HG02885 (cell line): ENCODE measurements around the gene BTBD16.

Source experiments
- ATAC-seq: cut with Tn5 transposase; IDR thresholded peaks from one replicate; pipeline ENCODE4 v1.9.1; 2021; ENCODE audit warnings: mild to moderate bottlenecking; ENCODE audit not compliant: unreplicated experiment, poor library complexity

Gene BTBD16

GRCh38 chr10:122336332-122336731, 65.2 kb downstream of the BTBD16 start:
- no peak for ATAC-seq

- ATAC-seq = no peak
Observed at GRCh38 chr10:122336961-122337360, 65.9 kb downstream of the BTBD16 start.

GRCh38 chr10:122338609-122339441, 67.7 kb downstream of the BTBD16 start:
- ATAC-seq = no peak

- no peak for ATAC-seq
Observed at GRCh38 chr10:122341141-122341810, 70.2 kb downstream of the BTBD16 start.

- ATAC-seq = no peak
Observed at GRCh38 chr10:122342293-122343134, 71.4 kb downstream of the BTBD16 start.

GRCh38 chr10:122343135-122343800, 72.2 kb downstream of the BTBD16 start:
- ATAC-seq = no peak

GRCh38 chr10:122343936-122344335, 72.8 kb downstream of the BTBD16 start:
- ATAC-seq = no peak

- ATAC-seq = no peak
Observed at GRCh38 chr10:122344741-122345258, 73.7 kb downstream of the BTBD16 start.

- ATAC-seq = no peak
Observed at GRCh38 chr10:122346326-122346950, 75.3 kb downstream of the BTBD16 start.

- ATAC-seq = no peak
Observed at GRCh38 chr10:122347170-122347841, 76.2 kb downstream of the BTBD16 start.

GRCh38 chr10:122348512-122348911, 77.4 kb downstream of the BTBD16 start:
- ATAC-seq = no peak

- ATAC-seq = no peak
Observed at GRCh38 chr10:122348935-122349361, 77.9 kb downstream of the BTBD16 start.

GRCh38 chr10:122349758-122350369, 78.8 kb downstream of the BTBD16 start:
- ATAC-seq = no peak

GRCh38 chr10:122350893-122351292, 79.8 kb downstream of the BTBD16 start:
- no peak for ATAC-seq

GRCh38 chr10:122352817-122353525, 81.9 kb downstream of the BTBD16 start:
- ATAC-seq = no peak

GRCh38 chr10:122354383-122354782, 83.3 kb downstream of the BTBD16 start:
- ATAC-seq = no peak

GRCh38 chr10:122357685-122358084, 86.6 kb downstream of the BTBD16 start:
- ATAC-seq = no peak

- ATAC-seq = no peak
Observed at GRCh38 chr10:122359621-122360020, 88.5 kb downstream of the BTBD16 start.
